Spleen (tissue), 7 donors: ENCODE data around the gene SNAPC2.

Experiments used
- CTCF ChIP-seq, 11 experiments: fragments of 200-600 bp in 7 of 11; fragments of 450-650 bp in 4 of 11; sonication (generic) in 4 of 11; IDR thresholded peaks in 8 of 11; conservative IDR thresholded peaks in 3 of 11; 1 replicate in 7 of 11; 2 replicates in 4 of 11; pipeline versions ENCODE4 v1.4.0 to v1.8.0; 2016 to 2021; ENCODE audit warnings: antibody characterized with exemption in 11 of 11, inconsistent platforms in 4 of 11, mild to moderate bottlenecking in 1 of 11
- POLR2A ChIP-seq, 3 donors: fragments of 450-650 bp; IDR thresholded peaks; one replicate each; pipeline ENCODE4 v1.5.1; 2017; ENCODE audit warnings: antibody characterized with exemption in 3 of 3, mild to moderate bottlenecking in 1 of 3
- POLR2AphosphoS5 ChIP-seq, 3 donors: sonication (generic); formaldehyde crosslinking; IDR thresholded peaks; one replicate each; pipeline ENCODE4 v1.5.1; 2017; ENCODE audit warnings: antibody characterized with exemption in 3 of 3
- donor health status: DM: no; HTN: no; CAD: no; lungs with moderate emphysema.
- donor health status: DM: no; HTN: no; CAD: no.
- donor health status: DM: no; HTN: no; CAD: no.

- TF ChIP-seq POLR2A (IDR thresholded peaks at IDR 0.05) (no peak), CTCF (IDR thresholded peaks at IDR 0.05 in 8 of 11, conservative IDR thresholded peaks at IDR 0.05 in 3 of 11) (no peak), POLR2AphosphoS5 (IDR thresholded peaks at IDR 0.05) (no peak)
These were observed 14.3 kb upstream of the SNAPC2 start for GRCh38 chr19:7905859-7906258.
